ENCODE measurements around the gene ZNF83.

ZNF83 gene

GRCh38 chr19:52566588-52566987 is 71.6 kb downstream of the ZNF83 start:
- no peak for FAIRE-seq

GRCh38 chr19:52566121-52566520 is 72.0 kb downstream of the ZNF83 start:
- no peak for FAIRE-seq

Data from G401.6 (cell line).